Spleen (tissue), 11 donors: ENCODE results near the gene GDF15. TPM values are rescaled to one million over a fixed set of nuclear protein-coding genes. Genes with fewer than 3 reads are reported as not detected.

Experiments used
- DNase-seq: peaks from one replicate; pipeline ENCODE4 v3.0.0-alpha.2; 2020
- H3K27ac ChIP-seq, 8 donors: fragments of 200-600 bp; sonication (generic) in 7 of 8; 1 replicate in 4 of 8; 2 replicates in 4 of 8; pipeline versions ENCODE4 v1.5.0 to v1.8.0; 2016 to 2021; ENCODE audit warnings: inconsistent platforms in 4 of 8, mild to moderate bottlenecking in 4 of 8, moderate library complexity in 1 of 8
- H3K27me3 ChIP-seq, 7 donors: fragments of 200-600 bp; sonication (generic) in 6 of 7; replicated peaks in 1 of 7; 1 replicate in 4 of 7; 2 replicates in 3 of 7; pipeline versions ENCODE4 v1.5.0 to v1.8.0; 2016 to 2021; ENCODE audit warnings: inconsistent platforms in 3 of 7, mild to moderate bottlenecking in 1 of 7
- H3K36me3 ChIP-seq, 6 donors: fragments of 200-600 bp; sonication (generic) in 5 of 6; 1 replicate in 4 of 6; 2 replicates in 2 of 6; pipeline versions ENCODE4 v1.5.0 to v1.8.0; 2016 to 2021; ENCODE audit warnings: inconsistent platforms in 2 of 6
- H3K4me1 ChIP-seq, 6 donors: fragments of 200-600 bp; sonication (generic) in 5 of 6; 1 replicate in 3 of 6; 2 replicates in 3 of 6; pipeline versions ENCODE4 v1.5.0 to v1.8.0; 2016 to 2021; ENCODE audit warnings: inconsistent platforms in 3 of 6
- H3K4me3 ChIP-seq, 8 donors: fragments of 200-600 bp; sonication (generic) in 7 of 8; 1 replicate in 4 of 8; 2 replicates in 4 of 8; pipeline versions ENCODE4 v1.5.0 to v1.8.0; 2016 to 2021; ENCODE audit warnings: inconsistent platforms in 4 of 8, mild to moderate bottlenecking in 4 of 8, moderate library complexity in 2 of 8
- H3K9me3 ChIP-seq, 8 donors: fragments of 200-600 bp; sonication (generic) in 7 of 8; 1 replicate in 4 of 8; 2 replicates in 4 of 8; pipeline versions ENCODE4 v1.5.0 to v1.8.0; 2016 to 2021; ENCODE audit warnings: inconsistent platforms in 4 of 8
- CTCF ChIP-seq, 11 experiments: fragments of 200-600 bp in 7 of 11; fragments of 450-650 bp in 4 of 11; sonication (generic) in 4 of 11; IDR thresholded peaks in 8 of 11; conservative IDR thresholded peaks in 3 of 11; 1 replicate in 7 of 11; 2 replicates in 4 of 11; pipeline versions ENCODE4 v1.4.0 to v1.8.0; 2016 to 2021; ENCODE audit warnings: antibody characterized with exemption in 11 of 11, inconsistent platforms in 4 of 11, mild to moderate bottlenecking in 1 of 11
- POLR2A ChIP-seq, 3 donors: fragments of 450-650 bp; IDR thresholded peaks; one replicate each; pipeline ENCODE4 v1.5.1; 2017; ENCODE audit warnings: antibody characterized with exemption in 3 of 3, mild to moderate bottlenecking in 1 of 3
- POLR2AphosphoS5 ChIP-seq, 3 donors: sonication (generic); formaldehyde crosslinking; IDR thresholded peaks; one replicate each; pipeline ENCODE4 v1.5.1; 2017; ENCODE audit warnings: antibody characterized with exemption in 3 of 3
- WGBS, 5 donors: extraction: QIAGEN DNeasy Blood & Tissue Kit in 3 of 5; methylation state at CpG; one replicate each; pipeline versions ENCODE4 v1.1.5 to v1.1.7; 2013 to 2018; 5-methylcytosine and 5-hydroxymethylcytosine counted together
- intact Hi-C: fragments of 100-400 bp; cut with DNase I; formaldehyde crosslinking; loops from one replicate; pipeline ENCODE4 v1.15.0; 2023; ENCODE audit warnings: low total_unique reads
- polyA plus RNA-seq, 3 donors: library from polyadenylated mRNA; stranded (reverse); fragments of 200-250 nt; gene quantifications; one replicate each; pipeline ENCODE4 v1.2.1, GENCODE V29; 2013
- total RNA-seq, 7 donors: library from RNA; depleted of rRNA in 3 of 7; stranded (reverse); fragments of >200 nt in 3 of 7; fragmentation: NEBNext Ultra II Directional in 4 of 7; extraction: Animal tissue kit (Norgen Biotek cat#: 25700) in 4 of 7; gene quantifications; one replicate each; pipeline versions ENCODE4 v1.1.0 to v1.2.1, GENCODE V29; 2016 to 2021
- donor health status: healthy with polysubstance abuse.
- donor health status: DM: no; HTN: no; CAD: no; lungs with moderate emphysema.
- donor health status: DM: no; HTN: no; CAD: no.
- donor health status: Bipolar disorder and iron deficiency.
- donor health status: healthy.
- donor health status: DM: no; HTN: no; CAD: no.
- donor health status: DM: yes; HTN: yes; CAD: no.

The GDF15 gene
- total and polyA plus RNA-seq, 10 donors: 0.77 to 34.3 (median 4.3) TPM

- peaks cover 80 to 95% (median 90%) of the 10 kb centered on the region in 6 donors for H3K4me1 ChIP-seq
- peak; percentile 86 for DNase-seq
- H3K36me3 ChIP-seq: no peaks in the 10 kb centered on the region
- WGBS, 5 donors: 22 to 27% (median 23%) methylated on average over 25 to 39 of the region's 39 CpGs
- H3K27me3 ChIP-seq: peaks cover 0 to 62% (median 11%) of the 10 kb centered on the region in 7 donors
- H3K9me3 ChIP-seq: no peaks in the 10 kb centered on the region
- intact Hi-C loops: no loop called here
- H3K27ac ChIP-seq: peak overlapping the region; percentile 64 to 94 (median 90)
- H3K4me3 ChIP-seq: peak overlapping the region; percentile 64 to 88 (median 70)
- TF ChIP-seq POLR2A (IDR thresholded peaks at IDR 0.05): no peak
- no peak for TF ChIP-seq POLR2AphosphoS5 (IDR thresholded peaks at IDR 0.05)
- TF ChIP-seq CTCF (IDR thresholded peaks at IDR 0.05 in 8 of 11, conservative IDR thresholded peaks at IDR 0.05 in 3 of 11): no peak
Observed at GRCh38 chr19:18418483-18419194, 32.7 kb downstream of the GDF15 start.

GRCh38 chr19:18419195-18419698 lies 33.3 kb downstream of the GDF15 start, which contains the start of gene SSBP4:
TSS of gene SSBP4 (plus strand) at chr19:18419398. CDS start at chr19:18419649, 251 bp downstream.
- Histone ChIP-seq H3K27ac (peak within 1 kb of the TSS; percentile 64 to 94 (median 90)), H3K4me1 (peaks cover 81 to 95% (median 93%) of the 10 kb centered on the region in 6 donors), H3K4me3 (peak within 1 kb of the TSS; percentile 64 to 88 (median 70)), H3K27me3 (peaks cover 0 to 56% (median 11%) of the 10 kb centered on the region in 7 donors), H3K9me3 (no peaks in the 10 kb centered on the region), H3K36me3 (no peaks in the 10 kb centered on the region)
- 1 to 10% (median 1%) methylated on average over 2 to 80 of the region's 80 CpGs; no CpG with 5 or more reads in 1 of the 5 donors for WGBS, 5 donors
- DNase-seq: peak; percentile 92
- TF ChIP-seq CTCF (IDR thresholded peaks at IDR 0.05 in 8 of 11, conservative IDR thresholded peaks at IDR 0.05 in 3 of 11) (peak in 6 of 11 experiments; percentile 14 to 57 (median 48)), POLR2A (IDR thresholded peaks at IDR 0.05) (peak in 1 of 3 donors; percentile 31), POLR2AphosphoS5 (IDR thresholded peaks at IDR 0.05) (peak; percentile 41 to 78 (median 75))
- intact Hi-C loops: no loop called here

GRCh38 chr19:18419699-18420460 lies 33.9 kb downstream of the GDF15 start:
- H3K36me3 ChIP-seq: no peaks in the 10 kb centered on the region
- TF ChIP-seq POLR2A (IDR thresholded peaks at IDR 0.05): no peak
- no peak for TF ChIP-seq CTCF (IDR thresholded peaks at IDR 0.05 in 8 of 11, conservative IDR thresholded peaks at IDR 0.05 in 3 of 11)
- peak in 1 of 3 donors; percentile 40 for TF ChIP-seq POLR2AphosphoS5 (IDR thresholded peaks at IDR 0.05)
- intact Hi-C loops: no loop called here
- peaks cover 75 to 95% (median 93%) of the 10 kb centered on the region in 6 donors for H3K4me1 ChIP-seq
- DNase-seq: peak; percentile 88
- H3K4me3 ChIP-seq: peak overlapping the region; percentile 64 to 88 (median 70)
- peak overlapping the region; percentile 44 to 94 (median 90) for H3K27ac ChIP-seq
- no peaks in the 10 kb centered on the region for H3K9me3 ChIP-seq
- H3K27me3 ChIP-seq: peaks cover 0 to 51% (median 11%) of the 10 kb centered on the region in 7 donors
- 0 to 1% (median 1%) methylated on average over 44 to 97 of the region's 97 CpGs for WGBS, 5 donors
